PFSK-1 (cell line): ENCODE results near the gene TACC3.
A peak's percentile ranks its signal among the peaks of the same experiment; 100 is the strongest.

ENCODE experiments used
- FOXP2 ChIP-seq: optimal IDR thresholded peaks from 2 replicates; pipeline ENCODE3; 2011; ENCODE audit warnings: borderline replicate concordance, control low read depth, inconsistent platforms; ENCODE audit not compliant: insufficient read depth; ENCODE audit errors: extremely low read length, extremely low read depth
- POLR2AphosphoS5 ChIP-seq: IDR thresholded peaks from 2 replicates; pipeline ENCODE4 v1.6.1; 2012; ENCODE audit warnings: low read depth, mild to moderate bottlenecking, control low read depth, low read length, moderate library complexity
- REST ChIP-seq, 2 experiments: IDR thresholded peaks; 2 replicates each; pipeline versions ENCODE4 v1.6.1 to v1.8.0; 2011 to 2012; ENCODE audit warnings: low read depth in 2 of 2, low read length in 2 of 2, control low read depth in 1 of 2, inconsistent platforms in 1 of 2, mild to moderate bottlenecking in 1 of 2, moderate library complexity in 1 of 2; ENCODE audit not compliant: insufficient read depth in 1 of 2
- SIN3A ChIP-seq: IDR thresholded peaks from 2 replicates; pipeline ENCODE4 v1.6.1; 2012; ENCODE audit warnings: mild to moderate bottlenecking, low read length, moderate library complexity, borderline replicate concordance; ENCODE audit not compliant: insufficient read depth
- TAF1 ChIP-seq: IDR thresholded peaks from 2 replicates; pipeline ENCODE4 v1.6.1; 2012; ENCODE audit warnings: low read length, control low read depth, borderline replicate concordance; ENCODE audit not compliant: insufficient read depth

Gene TACC3

GRCh38 chr4:1691737-1692373 lies 29.5 kb upstream of the TACC3 start:
- no peak for TF ChIP-seq SIN3A
- TF ChIP-seq TAF1 = no peak
- no peak for TF ChIP-seq POLR2AphosphoS5
- no peak for TF ChIP-seq FOXP2
- no peak for TF ChIP-seq REST (IDR thresholded peaks at IDR 0.05; ENCODE audit: insufficient read depth in 1 of 2, low read depth in 2 of 2, low read length in 2 of 2)

GRCh38 chr4:1693131-1693896 lies 28.0 kb upstream of the TACC3 start:
- TF ChIP-seq REST (IDR thresholded peaks at IDR 0.05; ENCODE audit: insufficient read depth in 1 of 2, low read depth in 2 of 2, low read length in 2 of 2) (no peak), SIN3A (no peak), FOXP2 (peak; percentile 24), TAF1 (no peak), POLR2AphosphoS5 (no peak)

- TF ChIP-seq POLR2AphosphoS5 = no peak
- TF ChIP-seq REST (IDR thresholded peaks at IDR 0.05; ENCODE audit: insufficient read depth in 1 of 2, low read depth in 2 of 2, low read length in 2 of 2) = no peak
- TF ChIP-seq FOXP2 = no peak
- no peak for TF ChIP-seq TAF1
- no peak for TF ChIP-seq SIN3A
Measured at GRCh38 chr4:1695913-1696312, 25.4 kb upstream of the TACC3 start.

- 0 out of 2 replicates have a peak, but pooled peaks have one; percentile 16 for TF ChIP-seq POLR2AphosphoS5
- TF ChIP-seq SIN3A = no peak
Measured at GRCh38 chr4:1703867-1704266, 17.5 kb upstream of the TACC3 start.

GRCh38 chr4:1705732-1706131 lies 15.6 kb upstream of the TACC3 start:
- TF ChIP-seq POLR2AphosphoS5 (no peak), REST (IDR thresholded peaks at IDR 0.05; ENCODE audit: insufficient read depth in 1 of 2, low read depth in 2 of 2, low read length in 2 of 2) (no peak), FOXP2 (no peak), TAF1 (no peak), SIN3A (no peak)
